GM18861 (cell line): Measurements from ENCODE around the gene GLYAT.

Source experiments
- ATAC-seq: cut with Tn5 transposase; IDR thresholded peaks from one replicate; pipeline ENCODE4 v1.9.1; 2021; ENCODE audit not compliant: unreplicated experiment

GLYAT gene

GRCh38 chr11:58731819-58732218 is at the start of gene GLYAT:
GLYAT (minus strand) TSS chr11:58731943; CDS start chr11:58724496, 7,447 bp downstream.
- ATAC-seq = no peak

- no peak for ATAC-seq
Observed at GRCh38 chr11:58781345-58781744, 49.6 kb upstream of the GLYAT start.

- ATAC-seq = no peak
Observed at GRCh38 chr11:58780578-58780977, 48.8 kb upstream of the GLYAT start.

GRCh38 chr11:58776891-58777710 is 45.4 kb upstream of the GLYAT start:
- ATAC-seq = no peak

GRCh38 chr11:58775066-58775708 is 43.4 kb upstream of the GLYAT start:
- no peak for ATAC-seq

GRCh38 chr11:58774164-58774593 is 42.4 kb upstream of the GLYAT start:
- ATAC-seq = no peak

- ATAC-seq = no peak
Observed at GRCh38 chr11:58773337-58773736, 41.6 kb upstream of the GLYAT start.

GRCh38 chr11:58772329-58773285 is 40.9 kb upstream of the GLYAT start:
- no peak for ATAC-seq

- ATAC-seq = no peak
Observed at GRCh38 chr11:58771458-58771855, 39.7 kb upstream of the GLYAT start.

- no peak for ATAC-seq
Observed at GRCh38 chr11:58770627-58771457, 39.1 kb upstream of the GLYAT start.

GRCh38 chr11:58770166-58770565 is 38.4 kb upstream of the GLYAT start:
- no peak for ATAC-seq

- no peak for ATAC-seq
Observed at GRCh38 chr11:58769308-58769707, 37.6 kb upstream of the GLYAT start.

- ATAC-seq = no peak
Observed at GRCh38 chr11:58768137-58768536, 36.4 kb upstream of the GLYAT start.

- ATAC-seq = no peak
Observed at GRCh38 chr11:58765078-58765477, 33.3 kb upstream of the GLYAT start.

- no peak for ATAC-seq
Observed at GRCh38 chr11:58763120-58763490, 31.4 kb upstream of the GLYAT start.

- ATAC-seq = no peak
Observed at GRCh38 chr11:58762284-58763119, 30.8 kb upstream of the GLYAT start.

GRCh38 chr11:58757439-58757838 is 25.7 kb upstream of the GLYAT start:
- no peak for ATAC-seq

GRCh38 chr11:58745705-58746364 is 14.1 kb upstream of the GLYAT start:
- ATAC-seq = no peak
